ENCODE measurements around the gene OR10A6.
A peak's percentile ranks its signal among the peaks of the same experiment; 100 is the strongest.

The OR10A6 gene

GRCh38 chr11:7899418-7899817 is 31.6 kb downstream of the OR10A6 start:
- no peak for TF ChIP-seq CTCF (IDR thresholded peaks at IDR 0.05; ENCODE audit: borderline replicate concordance, control extremely low read depth, extremely low read depth, insufficient read depth, missing control alignments)
- no peak for DNase-seq (ENCODE audit: low spot score)

GRCh38 chr11:7898666-7899283 is 32.3 kb downstream of the OR10A6 start:
- no peak for DNase-seq (ENCODE audit: low spot score)
- no peak for TF ChIP-seq CTCF (IDR thresholded peaks at IDR 0.05; ENCODE audit: borderline replicate concordance, control extremely low read depth, extremely low read depth, insufficient read depth, missing control alignments)
- in situ Hi-C loops (cut with MboI; ENCODE audit: low sequenced_read_pairs, unreplicated experiment): loop anchor here (10.0 kb wide), 1 partner anchor 86 kb away; the partner anchor contains the start of gene EIF3F

More at GRCh38 chr11:7899418-7899817, 31.6 kb downstream of the OR10A6 start:
- in situ Hi-C loops (cut with MboI; ENCODE audit: low sequenced_read_pairs, unreplicated experiment): loop anchor here (10.0 kb wide), 1 partner anchor 85 kb away; the partner anchor contains the start of gene EIF3F

GRCh38 chr11:7896009-7896785 is 34.9 kb downstream of the OR10A6 start:
- in situ Hi-C loops (cut with MboI; ENCODE audit: low sequenced_read_pairs, unreplicated experiment): loop anchor here (10.0 kb wide), 1 partner anchor 89 kb away; the partner anchor contains the start of gene EIF3F
- no peak for TF ChIP-seq CTCF (IDR thresholded peaks at IDR 0.05; ENCODE audit: borderline replicate concordance, control extremely low read depth, extremely low read depth, insufficient read depth, missing control alignments)
- DNase-seq (ENCODE audit: low spot score): no peak

- no peak for TF ChIP-seq CTCF (IDR thresholded peaks at IDR 0.05; ENCODE audit: borderline replicate concordance, control extremely low read depth, extremely low read depth, insufficient read depth, missing control alignments)
- in situ Hi-C loops (cut with MboI; ENCODE audit: low sequenced_read_pairs, unreplicated experiment): loop anchor here (10.0 kb wide), 1 partner anchor 91 kb away; the partner anchor contains the start of gene EIF3F
- no peak for DNase-seq (ENCODE audit: low spot score)
Measured at GRCh38 chr11:7894251-7894650, 36.8 kb downstream of the OR10A6 start.

GRCh38 chr11:7893796-7894195 is 37.3 kb downstream of the OR10A6 start:
- TF ChIP-seq CTCF (IDR thresholded peaks at IDR 0.05; ENCODE audit: borderline replicate concordance, control extremely low read depth, extremely low read depth, insufficient read depth, missing control alignments): no peak
- in situ Hi-C loops (cut with MboI; ENCODE audit: low sequenced_read_pairs, unreplicated experiment): loop anchor here (10.0 kb wide), 1 partner anchor 91 kb away; the partner anchor contains the start of gene EIF3F
- no peak for DNase-seq (ENCODE audit: low spot score)

GRCh38 chr11:7892840-7893254 is 38.2 kb downstream of the OR10A6 start:
- DNase-seq (ENCODE audit: low spot score): peak; percentile 54
- TF ChIP-seq CTCF (IDR thresholded peaks at IDR 0.05; ENCODE audit: borderline replicate concordance, control extremely low read depth, extremely low read depth, insufficient read depth, missing control alignments): peak; percentile 54
- in situ Hi-C loops (cut with MboI; ENCODE audit: low sequenced_read_pairs, unreplicated experiment): loop anchor here (10.0 kb wide), 1 partner anchor 92 kb away; the partner anchor contains the start of gene EIF3F
